GM12864 (cell line): ENCODE results near the gene UBE2J1.
"Not testable (repeated sequence)": the region's sequence is repeated elsewhere in the genome, so short reads cannot be mapped to it uniquely, and the experiment has no call there.

Experiments used
- DNase-seq: peaks from one replicate; pipeline ENCODE4 v3.0.0-alpha.2; 2011; ENCODE audit warnings: low read depth
- H3K4me3 ChIP-seq: 2 replicates; pipeline ENCODE4 v1.5.1; 2011; ENCODE audit warnings: mild to moderate bottlenecking, low read depth, low read length, control low read depth
- TF ChIP-seq, protein P1 (sequence below): IDR thresholded peaks from 2 replicates; pipeline ENCODE4 v1.5.1; 2011; ENCODE audit warnings: low read depth, mild to moderate bottlenecking, moderate library complexity, low read length, control low read depth, inconsistent platforms; ENCODE audit errors: missing control alignments

UBE2J1 gene, protein sequence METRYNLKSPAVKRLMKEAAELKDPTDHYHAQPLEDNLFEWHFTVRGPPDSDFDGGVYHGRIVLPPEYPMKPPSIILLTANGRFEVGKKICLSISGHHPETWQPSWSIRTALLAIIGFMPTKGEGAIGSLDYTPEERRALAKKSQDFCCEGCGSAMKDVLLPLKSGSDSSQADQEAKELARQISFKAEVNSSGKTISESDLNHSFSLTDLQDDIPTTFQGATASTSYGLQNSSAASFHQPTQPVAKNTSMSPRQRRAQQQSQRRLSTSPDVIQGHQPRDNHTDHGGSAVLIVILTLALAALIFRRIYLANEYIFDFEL

DNA sequence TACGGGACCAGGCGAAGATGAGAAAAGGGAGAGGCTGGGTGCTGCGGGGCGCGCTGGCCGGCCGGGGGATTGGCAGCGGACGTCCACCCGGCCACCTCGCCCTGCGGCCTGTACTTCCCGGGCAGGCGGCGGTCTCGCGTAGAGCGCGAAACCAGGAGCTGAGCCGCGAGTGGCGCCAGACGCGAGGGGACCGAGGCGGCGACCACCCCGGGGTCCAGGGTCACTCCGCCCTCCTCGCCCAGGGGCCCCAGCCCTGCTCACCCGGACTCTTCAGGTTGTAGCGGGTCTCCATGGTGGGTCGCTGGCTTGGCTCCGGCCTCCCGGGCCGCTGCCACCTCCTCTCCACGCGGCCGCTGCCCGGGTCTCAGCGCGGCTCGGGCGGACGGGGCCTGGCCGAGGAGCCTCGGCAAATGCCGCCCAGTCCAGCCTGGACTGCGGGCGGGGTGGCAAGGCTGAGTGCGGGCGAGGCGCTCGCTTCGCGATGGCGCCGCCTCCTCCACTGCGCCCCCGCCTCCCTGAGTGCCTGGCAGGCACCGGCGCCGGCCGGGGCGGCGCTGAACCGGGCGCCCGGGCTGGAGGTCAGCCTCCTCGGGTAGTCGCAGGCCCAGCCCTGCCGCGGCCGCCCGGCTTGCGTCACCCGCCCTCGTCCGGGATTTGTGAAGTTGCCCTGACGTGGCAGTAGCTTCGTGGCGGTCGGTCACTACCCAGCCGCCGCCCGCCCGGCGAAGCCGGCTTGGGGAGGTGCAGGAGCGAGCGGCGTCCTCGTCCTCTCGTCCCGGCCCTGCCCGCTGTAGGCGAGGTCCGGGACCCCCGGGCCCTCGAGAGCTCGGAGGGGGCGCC is at the start of gene UBE2J1:
Gene UBE2J1 (minus strand): TSS at position 445 of the 840 bp plus-strand sequence. CDS start 153 bp downstream, at position 292.
- TF ChIP-seq, protein P1, sequence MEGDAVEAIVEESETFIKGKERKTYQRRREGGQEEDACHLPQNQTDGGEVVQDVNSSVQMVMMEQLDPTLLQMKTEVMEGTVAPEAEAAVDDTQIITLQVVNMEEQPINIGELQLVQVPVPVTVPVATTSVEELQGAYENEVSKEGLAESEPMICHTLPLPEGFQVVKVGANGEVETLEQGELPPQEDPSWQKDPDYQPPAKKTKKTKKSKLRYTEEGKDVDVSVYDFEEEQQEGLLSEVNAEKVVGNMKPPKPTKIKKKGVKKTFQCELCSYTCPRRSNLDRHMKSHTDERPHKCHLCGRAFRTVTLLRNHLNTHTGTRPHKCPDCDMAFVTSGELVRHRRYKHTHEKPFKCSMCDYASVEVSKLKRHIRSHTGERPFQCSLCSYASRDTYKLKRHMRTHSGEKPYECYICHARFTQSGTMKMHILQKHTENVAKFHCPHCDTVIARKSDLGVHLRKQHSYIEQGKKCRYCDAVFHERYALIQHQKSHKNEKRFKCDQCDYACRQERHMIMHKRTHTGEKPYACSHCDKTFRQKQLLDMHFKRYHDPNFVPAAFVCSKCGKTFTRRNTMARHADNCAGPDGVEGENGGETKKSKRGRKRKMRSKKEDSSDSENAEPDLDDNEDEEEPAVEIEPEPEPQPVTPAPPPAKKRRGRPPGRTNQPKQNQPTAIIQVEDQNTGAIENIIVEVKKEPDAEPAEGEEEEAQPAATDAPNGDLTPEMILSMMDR = no peak
- DNase-seq = no peak
- peak within 1 kb of the TSS; percentile 96 for H3K4me3 ChIP-seq

DNA sequence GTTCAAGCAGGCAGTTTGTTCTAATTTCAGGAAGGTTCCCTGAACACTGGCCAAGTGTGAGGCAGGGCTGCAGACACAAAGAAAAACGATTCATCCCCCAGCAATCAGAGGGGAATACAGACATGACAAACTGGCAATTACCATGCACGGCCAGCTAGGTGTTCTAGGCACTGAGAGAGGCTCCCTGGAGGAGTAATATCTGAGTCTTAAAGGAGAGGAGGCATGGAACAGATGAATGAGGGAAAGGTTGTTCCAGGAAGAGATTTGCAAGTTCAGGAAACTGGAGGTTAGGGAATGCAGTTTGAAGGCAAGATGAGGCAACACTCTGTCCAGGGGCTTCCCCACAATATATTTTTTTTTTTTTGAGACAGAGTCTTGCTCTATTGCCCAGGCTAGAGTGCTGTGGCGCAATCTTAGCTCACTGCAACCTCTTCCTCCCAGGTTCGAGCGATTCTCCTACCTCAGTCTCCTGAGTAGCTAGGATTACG is 48.4 kb upstream of the UBE2J1 start:
- no peak for DNase-seq
- no peak overlapping the region for H3K4me3 ChIP-seq
- TF ChIP-seq, protein P1 = no peak

DNA sequence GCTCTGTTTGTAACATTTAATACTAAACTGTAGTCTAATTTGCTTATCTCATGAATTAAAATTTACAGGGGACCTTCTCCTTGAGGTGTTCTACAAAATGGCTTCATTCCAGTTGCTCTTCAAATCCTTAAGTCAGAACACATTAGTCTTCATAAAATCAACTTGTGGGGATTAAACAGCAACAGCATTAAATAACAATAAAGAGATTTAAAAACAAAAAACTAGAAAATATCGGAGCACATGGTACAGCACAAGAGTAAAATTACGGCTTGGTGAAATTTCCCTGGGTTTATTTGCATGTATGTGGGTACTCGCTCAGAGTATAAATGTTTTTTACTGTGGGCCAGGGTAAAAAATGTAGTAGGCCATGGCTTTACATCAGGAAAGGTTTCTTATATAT is 47.5 kb upstream of the UBE2J1 start:
- H3K4me3 ChIP-seq = no peak overlapping the region
- TF ChIP-seq, protein P1 = no peak
- no peak for DNase-seq

DNA sequence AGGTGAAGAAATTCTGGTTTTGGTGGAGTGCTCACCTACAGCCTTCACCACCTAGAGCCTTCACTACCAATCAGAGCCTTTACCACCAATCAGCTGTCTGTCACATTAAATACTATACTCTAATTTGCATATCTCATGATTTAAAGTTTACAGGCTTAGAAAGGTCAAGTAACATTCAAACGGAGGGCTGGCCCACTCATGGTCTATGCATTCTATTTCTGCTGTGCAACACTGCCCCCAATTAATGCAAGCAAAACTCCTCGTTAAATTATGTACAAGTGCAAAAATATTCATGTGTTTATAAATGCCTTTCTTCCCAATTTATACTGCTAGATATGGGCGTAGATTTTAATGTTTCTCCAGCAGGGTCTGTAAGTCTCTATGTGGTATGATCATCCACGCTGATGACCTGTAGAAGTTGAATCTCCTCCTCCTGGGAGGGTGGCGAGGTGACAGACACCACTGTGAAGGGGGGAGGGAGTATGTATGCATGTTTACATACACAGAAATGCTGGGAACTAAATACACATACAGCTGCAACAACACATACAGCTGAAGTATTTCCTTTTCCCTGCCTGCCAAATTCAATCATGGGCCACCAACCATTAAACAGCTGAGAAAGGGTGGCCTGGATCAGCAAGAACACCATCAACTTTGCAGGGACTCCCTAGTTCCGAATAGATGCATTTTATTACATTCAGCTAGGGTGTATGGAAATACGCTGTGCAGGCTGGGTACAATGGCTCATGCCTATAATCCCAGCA is 46.4 kb upstream of the UBE2J1 start:
- TF ChIP-seq, protein P1 = no peak
- no peak for DNase-seq

DNA sequence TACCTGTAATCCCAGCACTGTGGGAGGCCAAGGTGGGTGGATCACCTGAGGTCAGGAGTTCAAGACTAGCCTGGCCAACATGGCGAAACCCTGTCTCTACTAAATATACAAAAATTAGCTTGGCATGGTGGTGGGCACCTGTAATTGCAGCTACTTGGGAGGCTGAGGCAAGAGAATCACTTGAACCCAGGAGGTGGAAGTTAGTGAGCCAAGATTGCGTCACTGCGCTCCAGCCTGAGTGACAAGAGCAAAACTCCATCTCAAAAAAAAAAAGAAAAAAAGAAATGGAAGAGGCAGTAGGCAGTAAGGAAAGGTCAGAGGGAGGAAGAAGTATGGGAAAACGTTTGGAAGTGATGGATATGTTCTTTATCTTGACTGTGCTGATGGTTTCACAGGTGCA is 45.4 kb upstream of the UBE2J1 start:
- H3K4me3 ChIP-seq, DNase-seq: not testable (repeated sequence)

More for the DNA sequence above, 46.4 kb upstream of the UBE2J1 start:
- H3K4me3 ChIP-seq = no peak overlapping the region

DNA sequence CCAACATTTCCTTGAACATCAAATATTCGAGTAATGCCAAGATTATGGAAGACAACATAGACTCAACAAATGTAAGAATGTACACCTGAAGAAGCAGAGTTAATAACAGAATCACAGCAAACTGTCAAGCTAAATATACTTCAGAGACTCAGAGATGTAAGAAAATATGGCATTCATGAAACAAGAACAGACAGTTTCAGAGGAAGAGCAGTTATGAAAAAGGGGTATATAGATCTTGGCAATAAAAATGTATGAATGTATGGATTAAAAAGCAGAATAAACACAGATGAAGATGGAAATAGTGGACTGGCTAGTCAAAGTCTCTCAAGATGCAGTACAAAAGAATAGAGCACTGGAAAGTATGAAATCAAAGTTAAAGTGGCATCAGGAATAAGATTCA is 41.1 kb upstream of the UBE2J1 start:
- DNase-seq = no peak
- H3K4me3 ChIP-seq = no peak overlapping the region
- TF ChIP-seq, protein P1 = no peak

DNA sequence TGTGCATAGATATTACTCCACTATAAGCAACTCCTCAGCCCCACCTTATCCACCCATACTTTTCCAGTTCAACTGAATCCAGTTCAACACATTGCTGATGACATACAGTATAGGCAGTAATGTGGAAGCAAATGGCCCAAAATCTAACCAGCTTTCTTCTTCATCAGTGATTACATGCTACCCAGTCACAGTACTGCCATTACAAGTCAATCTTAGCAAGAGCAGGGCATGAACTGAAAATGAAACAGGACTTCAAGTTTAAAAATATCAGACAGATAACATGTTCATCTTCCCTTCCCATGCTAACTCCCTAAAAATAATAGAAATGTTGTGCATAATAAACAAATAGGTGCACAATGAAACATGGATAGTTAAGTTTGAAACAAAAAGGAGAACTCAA is 40.3 kb upstream of the UBE2J1 start:
- no peak overlapping the region for H3K4me3 ChIP-seq
- TF ChIP-seq, protein P1 = no peak
- DNase-seq = no peak
